A673 (cell line): ENCODE results near the gene POLR3C.

Experiments used
- CTCF ChIP-seq: fragments of 300-800, 200-600 bp; sonication (generic); conservative IDR thresholded peaks from 2 replicates; pipeline ENCODE4 v1.5.1; 2017; ENCODE audit warnings: low read depth, mild to moderate bottlenecking, antibody characterized with exemption, low read length, moderate library complexity, mixed read lengths
- EZH2 ChIP-seq: fragments of 200-600 bp; sonication (generic); IDR thresholded peaks from 2 replicates; pipeline ENCODE4 v1.6.1; 2017; ENCODE audit warnings: borderline replicate concordance, low read depth, mild to moderate bottlenecking, mixed read lengths, antibody characterized with exemption, low read length; ENCODE audit not compliant: poor library complexity, severe bottlenecking

- TF ChIP-seq CTCF (no peak), EZH2 (no peak)
Measured at GRCh38 chr1:145824499-145824842, 471 bp downstream of the POLR3C start.
